IPS DF 4.7 (cell line): ENCODE measurements around the gene HIP1.
A peak's percentile ranks its signal among the peaks of the same experiment; 100 is the strongest.
"Not testable (repeated sequence)": the region's sequence is repeated elsewhere in the genome, so short reads cannot be mapped to it uniquely, and the experiment has no call there.

ENCODE experiments used
- DNase-seq: peaks from one replicate; pipeline ENCODE4 v3.0.0-alpha.2; 2013; ENCODE audit warnings: low spot score; ENCODE audit errors: extremely low read depth

HIP1 gene

GRCh38 chr7:75644589-75644988 is 94.2 kb downstream of the HIP1 start:
- DNase-seq = no peak

- peak; percentile 89 for DNase-seq
These were observed 95.8 kb downstream of the HIP1 start for GRCh38 chr7:75642810-75643486.

GRCh38 chr7:75640201-75640600 is 98.5 kb downstream of the HIP1 start:
- DNase-seq = no peak

- DNase-seq = no peak
These were observed 98.9 kb downstream of the HIP1 start for GRCh38 chr7:75639886-75640190.

- DNase-seq = peak; percentile 41
These were observed 99.5 kb downstream of the HIP1 start for GRCh38 chr7:75639071-75639885.

GRCh38 chr7:75638594-75639070 is 100.1 kb downstream of the HIP1 start:
- DNase-seq = no peak

- no peak for DNase-seq
These were observed 100.7 kb downstream of the HIP1 start for GRCh38 chr7:75637854-75638593.

GRCh38 chr7:75635036-75635435 is 103.7 kb downstream of the HIP1 start:
- DNase-seq = no peak

- DNase-seq = not testable (repeated sequence)
These were observed 106.2 kb downstream of the HIP1 start for GRCh38 chr7:75632587-75632986.

- no peak for DNase-seq
These were observed 107.0 kb downstream of the HIP1 start for GRCh38 chr7:75631711-75632110.

GRCh38 chr7:75630549-75630948 is 108.2 kb downstream of the HIP1 start:
- DNase-seq = no peak

GRCh38 chr7:75629044-75629443 is 109.7 kb downstream of the HIP1 start:
- DNase-seq = no peak

GRCh38 chr7:75628055-75628454 is 110.7 kb downstream of the HIP1 start:
- DNase-seq = no peak

GRCh38 chr7:75626954-75627353 is 111.8 kb downstream of the HIP1 start:
- DNase-seq = no peak

GRCh38 chr7:75625868-75626267 is 112.9 kb downstream of the HIP1 start:
- DNase-seq = no peak

- DNase-seq = no peak
These were observed 114.5 kb downstream of the HIP1 start for GRCh38 chr7:75624134-75624832.

- DNase-seq = no peak
These were observed 115.2 kb downstream of the HIP1 start for GRCh38 chr7:75623390-75624133.

- DNase-seq = no peak
These were observed 117.6 kb downstream of the HIP1 start for GRCh38 chr7:75621124-75621523.

GRCh38 chr7:75619636-75620035 is 119.1 kb downstream of the HIP1 start:
- no peak for DNase-seq

GRCh38 chr7:75617634-75618234 is 121.0 kb downstream of the HIP1 start:
- no peak for DNase-seq
